Measurements from ENCODE around the gene TSPAN3. TPM values are rescaled to one million over a fixed set of nuclear protein-coding genes. Genes with fewer than 3 reads are reported as not detected.

Gene TSPAN3
- total RNA-seq, 4 donors from 2014 or later = 77.3 to 114 (median 87.0) TPM

DNA sequence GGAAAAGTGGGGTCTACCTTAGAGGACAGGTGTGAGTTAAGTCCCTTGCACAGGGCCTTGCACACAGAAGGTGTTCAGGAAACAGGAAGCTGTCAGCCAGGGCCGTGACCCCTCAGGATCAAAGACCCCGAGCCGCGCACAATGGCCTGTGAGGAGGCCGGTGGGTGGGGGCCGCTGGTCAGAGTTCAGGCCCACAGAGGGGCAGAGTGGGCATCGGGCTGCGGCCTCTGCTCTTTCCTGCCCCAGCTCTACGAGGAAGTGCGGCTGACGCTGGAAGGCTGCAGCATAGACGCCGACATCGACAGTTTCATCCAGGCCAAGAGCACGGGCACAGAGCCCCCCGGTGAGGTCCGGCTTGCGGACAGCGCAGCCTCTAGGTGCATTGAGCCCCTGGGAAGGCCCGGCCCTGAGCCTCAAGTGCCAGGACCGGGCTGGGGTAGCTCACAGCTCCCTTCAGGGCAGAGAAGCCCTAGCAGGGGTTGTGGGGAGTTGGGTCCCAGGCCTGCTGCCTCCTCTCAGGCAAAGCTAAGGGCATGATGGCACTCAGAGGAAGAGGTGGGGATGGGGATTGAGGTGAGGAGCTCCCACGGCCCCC is 38.8 kb downstream of the TSPAN3 start:
- peaks cover 0 to 20% (median 0%) of the 10 kb centered on the region in 4 donors for H3K27me3 ChIP-seq
- H3K36me3 ChIP-seq = peaks cover 0 to 16% (median 0%) of the 10 kb centered on the region in 3 donors
- peaks cover 0 to 36% (median 0%) of the 10 kb centered on the region in 3 donors for H3K4me1 ChIP-seq
- TF ChIP-seq, protein P1, sequence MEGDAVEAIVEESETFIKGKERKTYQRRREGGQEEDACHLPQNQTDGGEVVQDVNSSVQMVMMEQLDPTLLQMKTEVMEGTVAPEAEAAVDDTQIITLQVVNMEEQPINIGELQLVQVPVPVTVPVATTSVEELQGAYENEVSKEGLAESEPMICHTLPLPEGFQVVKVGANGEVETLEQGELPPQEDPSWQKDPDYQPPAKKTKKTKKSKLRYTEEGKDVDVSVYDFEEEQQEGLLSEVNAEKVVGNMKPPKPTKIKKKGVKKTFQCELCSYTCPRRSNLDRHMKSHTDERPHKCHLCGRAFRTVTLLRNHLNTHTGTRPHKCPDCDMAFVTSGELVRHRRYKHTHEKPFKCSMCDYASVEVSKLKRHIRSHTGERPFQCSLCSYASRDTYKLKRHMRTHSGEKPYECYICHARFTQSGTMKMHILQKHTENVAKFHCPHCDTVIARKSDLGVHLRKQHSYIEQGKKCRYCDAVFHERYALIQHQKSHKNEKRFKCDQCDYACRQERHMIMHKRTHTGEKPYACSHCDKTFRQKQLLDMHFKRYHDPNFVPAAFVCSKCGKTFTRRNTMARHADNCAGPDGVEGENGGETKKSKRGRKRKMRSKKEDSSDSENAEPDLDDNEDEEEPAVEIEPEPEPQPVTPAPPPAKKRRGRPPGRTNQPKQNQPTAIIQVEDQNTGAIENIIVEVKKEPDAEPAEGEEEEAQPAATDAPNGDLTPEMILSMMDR (IDR thresholded peaks at IDR 0.05) = no peak
- no peak for TF ChIP-seq POLR2A (IDR thresholded peaks at IDR 0.05)
- H3K4me3 ChIP-seq = no peak overlapping the region
- intact Hi-C loops (cut with DNase I) = no loop called here
- no peak for DNase-seq
- WGBS, 2 donors = no CpG with 5 or more reads among the region's 22 CpGs
- no peaks in the 10 kb centered on the region for H3K9me3 ChIP-seq
- no peak overlapping the region for H3K27ac ChIP-seq

DNA sequence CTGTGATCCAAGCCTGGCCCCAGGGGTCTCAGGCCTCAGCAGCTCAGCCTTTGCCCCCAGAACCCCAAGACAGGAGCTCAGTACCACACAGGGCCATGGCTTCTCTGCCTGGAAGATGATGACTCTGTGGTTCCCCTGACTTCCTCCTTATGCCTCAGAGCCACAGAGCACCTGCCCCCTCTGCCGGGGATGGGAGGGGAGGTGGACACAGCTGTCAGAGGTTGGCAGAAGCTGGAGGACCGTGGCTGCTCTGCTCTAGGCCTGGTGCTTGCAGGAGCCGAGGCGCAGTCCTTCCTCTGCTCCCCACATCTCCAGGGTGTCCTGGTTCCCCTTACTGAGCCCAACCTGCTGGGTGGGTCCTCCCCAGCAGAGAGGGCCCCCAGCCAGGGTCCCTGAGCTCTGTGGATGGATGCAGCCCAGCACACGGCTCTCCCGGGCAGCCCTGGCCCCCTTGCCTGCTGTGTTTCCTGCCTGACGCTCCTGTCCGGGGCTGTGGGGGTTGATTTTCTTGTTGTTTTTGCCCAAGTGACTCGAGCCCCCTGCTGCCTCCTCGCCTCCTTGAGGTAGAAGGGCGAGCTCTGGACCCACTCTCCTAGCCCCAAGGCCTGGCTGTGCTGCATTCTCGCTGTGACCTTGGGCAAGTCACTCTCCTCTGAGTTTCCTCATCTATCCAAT is 39.4 kb downstream of the TSPAN3 start:
- DNase-seq = no peak
- peaks cover 0 to 20% (median 0%) of the 10 kb centered on the region in 4 donors for H3K27me3 ChIP-seq
- no peak overlapping the region for H3K4me3 ChIP-seq
- H3K36me3 ChIP-seq = peaks cover 0 to 10% (median 0%) of the 10 kb centered on the region in 3 donors
- 72 to 86% methylated on average over 4 to 6 of the region's 12 CpGs for WGBS, 2 donors
- H3K4me1 ChIP-seq = peaks cover 0 to 36% (median 0%) of the 10 kb centered on the region in 3 donors
- H3K27ac ChIP-seq = no peak overlapping the region
- intact Hi-C loops (cut with DNase I) = no loop called here
- no peak for TF ChIP-seq POLR2A (IDR thresholded peaks at IDR 0.05)
- TF ChIP-seq, protein P1 (IDR thresholded peaks at IDR 0.05) = no peak
- H3K9me3 ChIP-seq = no peaks in the 10 kb centered on the region

DNA sequence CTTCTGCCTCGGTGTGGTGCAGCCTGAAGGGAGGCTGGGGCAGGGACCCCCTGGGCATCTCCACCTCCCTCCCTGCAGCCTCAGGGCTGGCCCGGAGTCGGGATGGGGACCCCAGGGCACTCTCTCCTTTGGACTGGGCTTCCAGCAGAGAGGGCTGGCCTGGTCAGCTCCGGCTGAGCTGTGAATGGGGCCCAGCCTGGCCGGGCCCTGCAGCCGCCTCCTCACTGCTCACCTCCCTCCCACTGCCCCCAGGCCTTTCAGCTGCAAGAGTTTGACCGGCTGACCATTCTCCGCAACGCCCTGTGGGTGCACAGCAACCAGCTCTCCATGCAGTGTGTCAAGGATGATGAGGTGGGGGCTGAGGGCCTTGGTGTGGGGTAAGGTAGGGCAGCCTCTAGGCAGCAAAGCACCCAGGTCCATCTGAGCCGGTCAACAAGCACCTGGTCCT is 40.0 kb downstream of the TSPAN3 start:
- Histone ChIP-seq H3K27me3 (peaks cover 0 to 20% (median 0%) of the 10 kb centered on the region in 4 donors), H3K4me1 (peaks cover 0 to 31% (median 0%) of the 10 kb centered on the region in 3 donors), H3K36me3 (peaks cover 0 to 4% (median 0%) of the 10 kb centered on the region in 3 donors), H3K9me3 (no peaks in the 10 kb centered on the region), H3K4me3 (no peak overlapping the region), H3K27ac (no peak overlapping the region)
- TF ChIP-seq, protein P1 (IDR thresholded peaks at IDR 0.05) = no peak
- TF ChIP-seq POLR2A (IDR thresholded peaks at IDR 0.05) = no peak
- intact Hi-C loops (cut with DNase I) = no loop called here
- WGBS, 2 donors = no CpG with 5 or more reads among the region's 10 CpGs
- DNase-seq = no peak

DNA sequence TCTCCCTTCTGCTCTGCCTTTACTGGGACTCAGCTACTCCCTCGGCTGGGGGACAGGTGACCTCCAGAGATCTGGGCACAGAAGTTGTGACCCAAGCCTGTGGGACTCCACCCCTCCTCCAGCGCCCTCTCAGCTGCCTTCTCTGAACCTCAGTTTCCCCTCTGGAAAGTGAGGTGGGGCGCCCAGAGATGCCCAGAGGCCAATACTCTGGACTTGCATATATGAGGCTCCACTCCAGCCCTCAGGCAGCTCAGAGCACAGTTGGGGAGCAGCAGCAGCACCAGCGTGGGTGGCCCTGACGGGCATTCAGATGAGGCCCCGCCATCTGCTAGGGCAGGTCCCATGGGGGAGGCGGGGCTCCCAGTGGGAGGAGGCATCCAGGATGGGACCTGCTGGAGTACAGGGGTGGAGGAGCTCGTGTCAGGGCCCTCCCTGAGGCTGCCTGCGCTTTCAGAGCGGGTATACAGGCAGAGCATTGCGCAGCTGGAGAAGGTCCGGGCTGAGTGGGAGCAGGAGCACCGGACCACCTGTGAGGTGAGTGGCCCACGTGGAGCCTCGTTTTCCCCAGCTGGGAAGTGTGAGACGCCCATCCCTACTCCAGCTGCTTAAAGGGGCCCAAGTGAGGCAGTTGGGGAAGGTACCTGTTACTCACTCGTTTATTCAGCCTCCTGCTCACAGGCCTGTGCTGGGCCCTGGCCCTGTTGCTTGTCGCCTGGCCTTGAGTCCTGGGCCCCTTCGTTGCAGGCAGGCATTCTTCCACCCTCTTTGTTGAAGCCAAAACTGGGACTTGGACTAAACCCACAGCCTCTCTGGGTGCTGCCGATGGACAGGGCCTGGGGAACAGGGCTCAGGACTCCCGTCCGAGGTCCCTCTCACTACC is 40.6 kb downstream of the TSPAN3 start:
- no peaks in the 10 kb centered on the region for H3K36me3 ChIP-seq
- no peak for TF ChIP-seq POLR2A (IDR thresholded peaks at IDR 0.05)
- TF ChIP-seq, protein P1 (IDR thresholded peaks at IDR 0.05) = no peak
- peaks cover 0 to 25% (median 0%) of the 10 kb centered on the region in 3 donors for H3K4me1 ChIP-seq
- 37 to 66% methylated on average over 6 to 14 of the region's 22 CpGs for WGBS, 2 donors
- intact Hi-C loops (cut with DNase I) = no loop called here
- no peak overlapping the region for H3K4me3 ChIP-seq
- H3K27me3 ChIP-seq = peaks cover 0 to 20% (median 0%) of the 10 kb centered on the region in 4 donors
- H3K9me3 ChIP-seq = no peaks in the 10 kb centered on the region
- H3K27ac ChIP-seq = no peak overlapping the region
- DNase-seq = no peak
